NAMALWA (cell line): ENCODE results near the gene SYTL5.
"Not testable (repeated sequence)": the region's sequence is repeated elsewhere in the genome, so short reads cannot be mapped to it uniquely, and the experiment has no call there.

Experiments used
- DNase-seq: peaks from one replicate; pipeline ENCODE4 v3.0.0-alpha.2; 2015; ENCODE audit warnings: low spot score

The SYTL5 gene

DNA sequence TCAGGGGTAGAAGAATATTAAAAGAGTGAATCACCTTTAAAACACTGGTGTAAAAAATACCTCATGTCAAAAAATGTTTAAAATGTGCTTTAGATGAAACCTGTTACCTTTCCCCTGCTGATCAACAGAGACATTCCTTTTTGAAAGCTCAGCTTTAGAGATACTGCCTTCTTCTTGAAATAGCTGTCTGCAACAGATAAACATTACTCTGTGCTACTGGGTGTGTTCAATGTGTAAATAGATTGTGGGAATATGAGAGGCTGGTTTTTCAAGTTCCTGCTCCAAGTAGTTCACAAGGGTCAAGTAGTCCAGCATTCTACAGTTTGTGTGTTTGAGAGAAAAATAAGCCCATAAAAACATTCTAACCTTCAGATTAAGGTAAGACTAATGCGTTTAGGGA, at the start of gene SYTL5:
SYTL5 (plus strand) TSS at position 263 of the 400 bp plus-strand sequence. CDS start 27,337 bp downstream, outside the sequence.
- no peak for DNase-seq

DNA sequence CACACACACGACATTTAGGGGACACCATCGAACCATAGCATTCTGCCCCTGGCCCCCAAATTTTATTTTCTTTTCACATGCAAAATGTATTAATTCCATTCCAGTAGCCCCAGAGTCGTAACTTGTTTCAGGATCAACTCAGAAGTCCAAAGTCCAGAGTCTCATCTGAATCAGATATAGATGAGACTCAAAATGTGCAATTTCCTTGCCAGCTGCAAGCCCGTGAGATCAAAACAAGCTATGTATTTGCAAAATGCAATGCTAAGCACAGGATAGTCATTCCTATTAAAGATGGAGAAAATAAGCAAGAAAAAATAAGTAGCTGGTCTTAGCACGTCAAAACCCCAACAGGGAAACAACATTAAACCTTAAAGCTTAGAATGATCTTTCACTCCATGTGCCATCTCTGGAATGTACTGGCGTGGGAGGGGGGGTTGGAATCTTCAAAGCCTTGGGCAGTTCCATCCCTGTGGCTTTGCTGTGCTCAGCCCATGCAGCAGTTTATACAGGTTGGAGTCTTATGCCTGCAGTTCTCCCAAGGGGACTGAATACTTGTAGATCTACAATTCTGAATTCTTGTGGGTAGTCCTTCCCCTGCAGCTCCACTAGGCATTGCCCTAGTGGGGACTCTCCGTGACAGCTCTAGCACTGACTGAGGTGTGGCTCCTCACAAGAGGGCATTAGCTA, 47.7 kb upstream of the SYTL5 start:
- DNase-seq: no peak

DNA sequence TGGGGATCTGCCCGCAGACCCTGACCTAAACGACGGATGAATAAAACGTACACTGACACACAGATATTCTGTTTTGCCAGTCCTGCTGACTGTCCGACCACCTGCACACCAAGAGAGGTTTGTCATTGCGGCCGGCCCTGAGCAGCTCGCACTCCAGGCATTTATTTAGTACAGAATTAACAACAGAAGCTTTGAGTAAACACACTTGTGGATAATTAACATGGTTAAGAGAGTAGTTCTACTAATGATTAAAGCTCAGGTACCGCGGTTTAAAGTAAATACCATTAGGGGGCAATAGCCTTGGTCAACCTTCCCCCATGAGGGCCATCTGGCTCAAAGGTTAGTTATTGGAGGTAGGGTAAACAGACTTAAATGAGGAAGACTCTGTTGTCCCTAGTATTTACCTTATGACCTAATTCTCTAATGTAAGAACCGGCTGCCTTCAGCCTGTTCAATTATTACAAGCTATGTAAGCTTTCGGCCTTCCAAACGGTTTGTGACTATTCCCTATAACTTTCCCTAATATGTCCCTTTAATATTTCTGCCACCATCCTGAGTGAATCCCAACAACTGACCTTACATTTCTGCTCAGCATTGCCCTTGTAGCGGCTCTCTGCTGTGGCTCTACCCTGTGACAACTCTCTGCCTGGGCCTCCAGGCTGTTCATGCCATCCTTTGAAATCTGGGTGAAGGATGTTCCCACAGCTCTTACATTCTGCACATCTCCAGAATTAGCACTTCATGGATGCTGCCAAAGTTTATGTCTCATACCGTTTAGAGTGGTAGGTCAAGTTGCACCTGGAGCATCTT, 46.9 kb upstream of the SYTL5 start:
- no peak for DNase-seq

DNA sequence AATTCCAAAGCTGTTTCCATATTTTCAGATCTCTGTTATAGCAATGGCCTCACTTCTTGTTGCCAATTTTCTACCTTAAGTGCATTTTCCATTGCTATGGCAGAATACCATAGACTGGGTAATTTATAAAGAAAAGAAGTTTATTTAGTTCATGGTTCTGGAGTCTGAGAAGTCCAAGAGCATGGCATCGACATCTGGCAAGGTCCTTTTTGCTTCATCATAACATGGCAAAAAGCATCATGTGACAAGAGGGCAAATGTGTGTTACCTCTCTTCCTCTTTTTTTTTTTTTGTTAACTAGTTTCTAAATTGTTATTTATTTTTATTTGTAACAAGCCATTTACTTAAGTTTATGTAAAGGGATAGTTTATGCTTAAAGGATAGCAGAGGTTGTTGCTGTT, 45.2 kb upstream of the SYTL5 start:
- DNase-seq: no peak

DNA sequence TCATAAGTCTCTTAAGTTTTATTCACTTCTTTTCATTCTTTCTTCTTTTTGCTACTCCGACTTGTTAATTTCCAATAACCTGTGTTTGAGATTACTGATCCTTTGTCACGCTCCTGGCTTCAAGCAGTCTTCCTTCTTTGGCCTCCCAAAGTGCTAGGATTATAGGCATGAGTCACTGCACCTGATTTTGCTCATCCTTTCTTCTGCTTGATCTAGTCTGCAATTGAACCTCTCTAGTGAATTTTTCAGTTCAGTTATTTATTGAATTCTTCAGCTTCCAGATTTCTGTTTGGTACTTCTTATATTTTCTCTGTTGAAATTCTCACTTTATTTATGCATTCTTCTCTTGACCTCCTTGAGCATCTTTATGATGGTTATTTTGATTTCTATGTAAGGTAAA, 38.6 kb upstream of the SYTL5 start:
- DNase-seq: no peak

DNA sequence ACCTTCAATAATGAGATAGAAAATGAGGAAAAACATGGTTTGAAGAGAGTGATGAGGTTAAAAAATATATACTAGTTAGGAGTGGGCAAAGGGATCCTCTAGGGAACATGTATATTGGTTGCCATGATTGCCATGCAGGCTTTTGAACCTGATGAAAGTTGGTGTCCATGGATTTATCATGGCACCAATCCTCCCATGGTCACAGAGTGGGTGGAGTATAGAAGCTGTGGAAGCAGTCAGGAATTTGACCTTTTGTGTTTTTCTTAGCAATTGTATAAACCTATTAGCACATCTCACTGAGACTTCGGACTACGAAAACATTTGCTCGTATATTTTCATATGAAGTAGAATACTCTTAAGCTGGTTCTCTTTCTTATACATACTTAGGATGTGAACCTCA, 30.9 kb upstream of the SYTL5 start:
- no peak for DNase-seq

DNA sequence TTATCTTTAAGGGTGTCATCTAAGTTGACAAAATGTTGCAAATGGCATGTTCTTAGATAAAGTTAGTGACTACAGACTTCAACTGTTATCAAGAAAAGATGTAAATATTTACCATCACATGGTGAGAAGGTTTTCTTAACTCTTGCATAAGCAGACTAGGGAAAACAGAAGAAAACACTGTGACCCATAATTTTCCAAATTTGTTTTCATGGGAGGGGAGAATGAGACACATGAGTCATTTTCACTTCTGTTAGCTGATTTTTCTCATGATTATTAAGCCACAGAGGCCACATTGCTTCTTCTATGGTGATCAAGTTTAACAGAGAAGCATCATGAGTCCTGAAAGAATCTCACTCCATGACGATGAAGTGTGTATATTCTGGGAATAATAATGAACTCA, 30.2 kb upstream of the SYTL5 start:
- no peak for DNase-seq

DNA sequence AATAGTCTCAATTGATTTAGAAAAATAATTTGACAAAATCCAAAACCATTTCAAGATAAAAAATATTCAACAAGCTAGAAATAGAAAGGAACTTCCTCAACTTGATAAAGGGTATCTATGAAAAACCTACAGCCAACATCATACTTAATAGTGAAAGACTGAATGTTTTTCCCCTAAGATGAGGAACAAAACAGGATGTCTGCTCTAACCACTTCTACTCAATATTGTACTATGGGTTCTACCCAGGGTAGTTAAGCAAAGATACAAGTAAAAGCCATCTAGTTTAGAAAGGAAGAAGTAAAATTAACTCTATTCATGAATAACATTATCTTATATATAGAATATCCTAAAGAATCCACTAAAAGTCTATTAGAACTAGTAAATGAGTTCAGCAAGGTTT, 21.5 kb upstream of the SYTL5 start:
- no peak for DNase-seq

DNA sequence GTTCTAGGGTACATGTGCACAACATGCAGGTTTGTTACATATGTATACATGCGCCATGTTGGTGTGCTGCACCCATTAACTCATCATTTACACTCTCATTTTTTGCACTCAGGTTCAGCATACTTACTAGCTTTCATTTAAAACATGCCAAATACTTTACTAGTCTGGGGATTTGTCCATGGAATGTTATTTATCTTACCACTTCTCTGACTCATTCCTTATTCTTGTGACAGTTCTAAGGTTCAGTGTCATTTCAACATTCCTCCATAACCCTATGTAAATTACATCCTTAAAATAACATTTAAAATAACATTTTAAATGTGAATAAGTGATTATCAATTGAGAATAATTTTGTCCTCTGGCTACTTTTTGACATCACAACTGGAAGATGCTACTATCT, 19.5 kb upstream of the SYTL5 start:
- no peak for DNase-seq

DNA sequence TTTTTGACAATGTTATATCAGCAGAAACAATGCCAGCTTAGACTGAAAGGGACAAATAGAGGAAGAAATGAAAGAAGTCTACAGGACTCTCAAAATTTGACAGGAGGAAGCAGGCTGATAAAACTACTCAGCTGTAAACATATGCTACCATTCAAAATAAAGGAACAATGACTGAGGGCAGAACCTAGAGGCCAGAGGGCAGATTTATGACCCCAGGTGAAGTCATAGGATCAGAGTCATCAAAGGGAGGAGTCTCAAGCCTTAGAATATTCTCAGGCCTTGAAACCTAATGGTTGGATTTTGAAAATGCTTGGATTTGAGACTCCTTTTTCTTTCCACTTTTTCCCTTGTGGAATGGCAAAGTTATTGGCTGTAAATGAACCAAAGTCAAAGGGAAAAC, 17.0 kb upstream of the SYTL5 start:
- DNase-seq: no peak

DNA sequence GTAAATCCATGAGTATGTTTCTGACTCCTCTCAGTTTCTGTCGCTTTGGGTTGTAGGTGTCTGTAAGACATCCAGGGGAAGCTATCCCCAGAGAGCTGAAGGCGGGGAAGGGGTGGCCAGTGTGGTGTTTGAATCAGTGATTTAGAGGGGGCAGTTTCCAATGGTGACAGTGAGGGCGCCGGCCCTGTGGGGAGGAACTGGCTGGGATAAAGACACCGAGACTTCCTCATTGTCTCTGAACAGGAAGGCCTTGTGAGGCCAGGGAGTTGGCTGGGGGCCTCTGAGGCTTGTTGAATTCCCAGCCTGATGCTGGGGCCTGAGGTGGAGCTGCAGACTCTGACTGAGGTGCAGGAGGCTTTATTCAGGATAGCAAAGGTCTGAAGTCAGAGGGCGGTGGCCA, 15.1 kb upstream of the SYTL5 start:
- DNase-seq: not testable (repeated sequence)

DNA sequence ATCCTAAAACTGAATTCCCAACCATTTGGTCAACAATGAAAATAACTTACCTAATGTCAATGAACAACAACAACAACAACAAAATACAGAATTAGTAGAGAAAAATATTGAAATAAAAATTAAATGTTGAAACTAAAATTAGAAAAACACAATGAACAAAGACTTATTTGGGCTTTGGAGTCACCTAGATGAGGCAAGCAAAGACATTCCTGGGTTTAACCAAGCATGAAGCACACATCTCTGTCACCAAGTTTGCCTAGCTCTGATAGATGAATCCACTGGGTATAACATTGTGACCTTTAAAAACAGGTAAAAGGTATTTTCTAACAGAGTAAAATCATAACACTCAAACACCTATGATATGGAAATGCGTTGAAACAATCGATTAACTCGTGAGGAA, 13.2 kb upstream of the SYTL5 start:
- no peak for DNase-seq

DNA sequence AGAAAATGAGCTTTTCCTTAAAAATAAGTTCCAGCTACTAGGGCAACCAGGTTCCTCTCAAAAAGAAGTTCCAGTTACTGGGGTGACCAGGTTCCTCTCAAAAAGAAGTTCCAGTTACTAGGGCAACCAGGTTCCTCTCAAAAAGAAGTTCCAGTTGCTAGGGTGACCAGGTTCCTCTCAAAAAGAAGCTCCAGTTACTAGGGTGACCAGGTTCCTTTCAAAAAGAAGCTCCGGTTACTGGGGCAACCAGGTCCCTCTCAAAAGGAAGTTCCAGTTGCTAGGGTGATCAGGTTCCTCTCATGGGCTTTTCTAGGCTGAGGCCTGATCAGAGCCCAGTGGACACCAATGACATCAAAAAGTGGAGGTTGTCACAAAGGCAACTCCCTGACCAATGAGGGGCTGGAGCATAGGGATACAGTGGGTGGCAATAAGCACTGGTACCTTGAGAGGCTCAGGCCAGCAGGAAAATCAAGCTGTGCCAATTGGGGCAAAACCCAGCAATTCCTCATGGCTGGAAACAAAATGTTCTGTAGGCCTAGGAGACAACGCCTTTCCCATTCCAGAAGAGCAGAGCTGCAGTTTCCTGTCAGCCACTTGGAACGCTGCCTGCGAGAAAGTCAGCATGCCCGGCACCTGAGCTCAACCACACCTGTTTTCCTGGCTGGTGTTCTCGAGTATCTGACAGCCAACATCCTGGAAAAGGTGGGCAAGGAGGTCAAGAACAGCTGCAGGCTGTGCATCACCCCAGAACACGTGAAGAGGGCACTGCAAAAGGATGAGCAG, 12.3 kb upstream of the SYTL5 start:
- peak; percentile 35 for DNase-seq

DNA sequence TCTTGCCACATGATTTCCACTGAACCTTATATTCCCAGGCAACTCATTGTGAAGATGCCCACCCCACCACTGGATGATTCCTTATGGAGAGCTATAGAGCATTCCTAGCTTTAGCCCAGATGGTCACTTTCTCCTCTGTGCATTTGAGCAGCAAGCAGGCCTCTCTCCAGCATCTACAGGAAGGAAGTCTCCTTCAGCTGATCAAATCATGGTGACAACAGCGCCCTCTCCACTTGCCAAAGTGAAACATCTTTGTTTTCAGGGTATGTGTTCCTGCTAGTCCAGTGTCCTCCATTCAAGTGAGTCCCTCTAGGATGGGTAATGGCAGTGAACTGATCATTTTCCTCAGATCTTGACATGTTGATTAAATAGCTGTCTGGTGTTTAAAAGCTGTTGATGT, 10.9 kb upstream of the SYTL5 start:
- DNase-seq: peak; percentile 6

DNA sequence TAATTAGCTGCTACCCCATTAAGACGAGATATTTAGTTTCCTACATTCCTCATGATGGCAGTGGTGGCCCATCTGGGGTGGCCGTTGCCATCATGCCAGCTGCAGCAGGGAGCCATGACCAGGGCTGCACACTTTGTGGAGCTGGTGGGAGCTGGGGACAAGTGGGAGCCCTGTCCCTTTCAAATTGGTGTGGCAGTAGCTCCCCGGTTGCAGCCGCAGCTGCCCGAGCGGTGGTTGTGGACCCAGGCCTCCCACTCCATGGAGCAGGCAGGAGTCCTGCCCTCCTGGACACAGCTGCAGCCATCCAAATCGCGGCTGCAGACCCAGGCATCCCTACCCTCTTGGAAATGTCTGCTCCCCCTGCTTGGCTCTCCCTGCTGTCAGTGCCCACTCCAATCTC, 9.3 kb upstream of the SYTL5 start:
- DNase-seq: no peak

DNA sequence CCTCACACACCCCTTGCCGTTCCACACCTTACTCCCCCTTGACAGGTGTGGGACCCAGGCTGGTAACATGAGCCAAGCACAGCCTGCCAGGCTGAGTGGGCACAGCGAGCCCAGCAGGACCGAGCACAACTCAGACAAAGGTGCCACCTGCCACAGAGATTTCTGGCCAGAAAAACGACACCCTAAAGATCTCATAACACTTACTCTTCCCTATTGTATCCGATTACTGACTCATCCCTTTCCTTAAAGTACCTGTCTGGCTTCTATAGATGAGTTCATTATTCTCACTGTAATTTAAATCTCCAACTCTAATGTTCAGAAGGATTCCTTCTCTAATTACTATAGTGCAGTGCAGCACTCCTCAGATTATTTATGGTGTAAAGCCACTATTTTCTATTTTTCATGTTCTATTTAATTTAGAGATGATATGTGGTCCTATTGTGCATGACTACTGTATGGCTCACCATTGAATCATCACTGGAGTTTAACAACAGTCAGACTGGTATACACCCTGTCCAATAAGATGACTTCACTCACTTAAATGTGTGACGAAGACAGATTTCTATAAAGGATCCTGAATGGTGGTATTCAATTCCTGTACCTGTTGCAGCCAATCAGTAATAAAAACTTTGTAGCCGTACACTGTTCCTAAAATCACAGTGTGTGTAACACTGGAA, 7.6 kb upstream of the SYTL5 start:
- no peak for DNase-seq

DNA sequence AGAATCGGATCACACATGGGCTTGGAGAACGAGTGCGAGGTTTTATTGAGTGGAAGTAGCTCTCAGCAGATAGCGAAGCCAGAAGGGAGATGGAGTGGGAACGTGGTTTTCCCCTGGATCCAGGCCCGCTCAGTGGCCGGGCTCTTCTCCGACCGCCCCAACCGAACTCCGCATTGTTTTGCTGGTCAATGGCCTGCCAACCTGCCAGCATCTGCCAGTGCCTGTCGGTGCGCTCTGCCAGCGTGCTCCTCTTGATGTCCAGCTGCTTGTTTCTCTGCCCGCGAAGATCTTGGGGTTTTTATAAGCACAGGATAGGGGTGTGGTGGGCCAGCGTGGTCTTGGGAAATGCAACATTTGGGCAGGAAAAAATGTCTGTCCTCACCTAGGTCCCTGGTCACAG, 5.6 kb upstream of the SYTL5 start:
- DNase-seq: no peak

DNA sequence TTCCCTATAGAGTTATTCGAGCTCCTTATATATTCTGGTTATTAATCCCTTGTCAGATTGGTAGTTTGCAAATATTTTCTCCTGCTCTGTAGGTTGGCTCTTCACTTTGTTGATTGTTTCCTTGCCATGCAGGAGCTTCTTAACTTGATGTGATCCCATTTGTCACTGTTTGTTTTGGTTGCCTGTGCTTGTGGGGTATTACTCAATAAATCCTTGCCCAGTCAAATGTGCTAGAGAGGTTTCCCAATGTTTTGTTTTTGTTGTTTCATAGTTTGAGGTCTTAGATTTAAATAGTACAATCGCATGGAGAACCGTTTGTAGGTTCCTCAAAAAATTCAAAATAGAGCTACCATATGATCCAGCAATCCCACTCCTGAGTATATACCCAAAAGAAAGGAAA, 2.3 kb upstream of the SYTL5 start:
- DNase-seq: no peak

DNA sequence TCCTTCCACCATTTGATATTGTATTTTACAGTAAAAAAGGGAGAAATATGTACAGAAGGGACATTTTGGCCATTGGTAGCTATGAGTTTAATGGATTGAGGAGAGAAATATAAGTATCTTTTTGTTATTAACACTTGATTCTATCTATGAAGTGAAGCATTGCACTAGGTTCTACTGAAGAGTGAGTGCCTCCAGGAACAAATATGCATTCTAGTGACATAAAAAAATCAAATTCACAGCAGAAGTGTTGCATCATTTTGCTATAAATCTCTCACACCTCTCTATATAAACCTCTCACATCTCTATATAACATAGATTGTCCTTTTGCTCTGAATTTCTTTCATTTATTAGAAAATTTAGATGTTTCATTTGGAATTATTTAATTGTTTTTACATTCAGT, 425 bp downstream of the SYTL5 start:
- no peak for DNase-seq

DNA sequence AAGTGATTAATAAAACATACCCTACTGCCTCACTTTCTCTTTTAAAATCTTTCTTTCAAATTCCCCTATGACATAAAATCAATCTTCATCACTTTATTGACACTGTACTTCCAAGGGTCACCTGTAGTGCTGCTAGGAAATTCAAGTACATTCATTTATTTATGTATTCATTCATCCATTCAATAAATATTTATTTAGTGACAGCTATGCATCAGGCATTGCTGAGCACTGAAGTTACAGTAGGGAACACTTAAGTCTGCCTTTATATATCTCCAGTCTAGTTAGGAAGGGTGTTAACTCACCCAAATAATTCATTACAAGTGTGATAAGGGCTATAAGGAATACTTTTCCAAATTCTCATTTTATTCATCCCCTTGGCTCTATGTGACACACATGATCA, 2.3 kb downstream of the SYTL5 start:
- no peak for DNase-seq

DNA sequence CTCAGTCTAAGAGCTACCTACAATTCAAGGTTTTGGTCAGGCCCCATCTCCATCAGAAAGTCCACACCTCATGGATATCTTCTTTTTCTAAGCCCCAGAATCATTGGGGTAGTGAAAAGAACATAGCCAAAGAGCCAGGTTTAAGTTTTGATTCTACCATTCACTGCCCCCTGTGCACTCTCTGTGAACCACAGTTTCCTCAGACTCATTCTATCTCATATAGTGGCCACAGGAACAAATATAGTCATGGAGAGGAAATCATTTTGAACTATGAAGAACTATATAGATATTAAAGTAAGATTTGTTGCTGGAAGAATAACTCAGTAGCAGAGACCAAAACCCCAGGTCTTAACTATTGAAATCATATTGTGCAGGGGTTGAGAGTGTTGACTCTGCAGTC, 3.3 kb downstream of the SYTL5 start:
- no peak for DNase-seq

DNA sequence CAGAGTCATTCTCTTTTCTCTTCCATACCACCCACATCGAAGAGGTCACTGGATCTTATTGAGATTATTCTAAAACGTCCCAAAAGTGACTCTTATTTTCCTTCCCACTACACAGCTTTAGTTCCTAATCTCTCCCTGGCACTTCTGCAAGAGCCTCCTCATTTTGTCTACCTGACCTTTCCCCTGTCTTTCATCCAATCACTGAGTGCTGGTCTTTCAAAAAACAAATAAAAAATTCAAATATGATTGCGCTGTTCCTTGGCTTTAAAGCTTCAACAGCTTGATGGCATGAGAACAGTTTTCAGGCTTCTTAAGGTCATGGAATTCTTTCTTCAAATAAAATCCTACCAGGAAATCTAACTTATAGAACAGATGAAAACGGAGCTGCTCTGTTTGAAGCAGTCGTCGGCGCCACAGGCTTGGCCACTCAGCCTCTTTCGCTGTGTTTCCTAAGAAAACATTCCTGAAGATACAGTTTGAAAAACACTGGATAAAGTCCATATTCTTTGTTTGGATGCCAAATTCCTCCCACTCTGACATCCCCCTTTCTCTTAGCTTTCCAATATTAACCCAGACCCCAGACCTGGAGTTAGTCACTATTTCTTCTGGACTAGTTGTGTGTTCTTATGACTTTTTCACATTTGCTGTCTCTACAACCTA, 12.5 kb downstream of the SYTL5 start:
- no peak for DNase-seq
